Loucy (cell line): Measurements from ENCODE around the gene ZNF354C.

Experiments used
- EZH2phosphoT487 ChIP-seq: fragments of 200-600 bp; IDR thresholded peaks from 2 replicates; pipeline ENCODE4 v1.6.1; 2018; ENCODE audit warnings: antibody characterized with exemption, mild to moderate bottlenecking, moderate library complexity, borderline replicate concordance
- TF ChIP-seq, protein P1 (sequence below): fragments of 200-600 bp; sonication (generic); conservative IDR thresholded peaks from 2 replicates; pipeline ENCODE4 v1.5.1; 2014; ENCODE audit warnings: mild to moderate bottlenecking, antibody characterized with exemption, low read length

DNA sequence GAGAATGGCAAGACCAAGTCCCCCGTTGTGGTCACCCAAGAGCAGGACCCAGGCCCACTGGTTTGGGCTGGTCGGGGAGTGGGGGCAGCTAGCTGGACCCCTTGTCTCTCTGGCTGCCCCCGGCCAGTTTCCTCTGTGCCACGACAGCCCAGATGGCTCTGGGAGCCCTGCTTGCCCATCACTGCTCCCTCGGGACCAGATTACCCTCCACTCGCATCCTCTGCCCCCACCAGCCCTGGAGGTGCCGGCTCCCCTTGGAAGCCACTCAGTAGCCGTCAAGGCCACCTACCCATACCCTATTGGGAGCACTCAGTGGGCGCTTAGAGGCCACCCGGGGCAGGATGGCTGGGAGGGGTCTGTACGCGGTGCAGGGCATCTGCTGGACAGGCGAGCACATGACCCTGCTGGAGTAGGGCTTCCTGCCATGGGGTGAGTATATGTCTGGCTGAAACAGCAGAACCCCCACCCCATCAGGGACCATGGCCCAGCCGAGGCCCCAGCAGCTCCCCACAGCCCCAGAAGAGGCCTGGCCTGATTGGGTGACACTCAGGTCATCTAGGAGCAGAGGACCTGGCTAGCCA is 70.0 kb downstream of the ZNF354C start:
- TF ChIP-seq, protein P1, sequence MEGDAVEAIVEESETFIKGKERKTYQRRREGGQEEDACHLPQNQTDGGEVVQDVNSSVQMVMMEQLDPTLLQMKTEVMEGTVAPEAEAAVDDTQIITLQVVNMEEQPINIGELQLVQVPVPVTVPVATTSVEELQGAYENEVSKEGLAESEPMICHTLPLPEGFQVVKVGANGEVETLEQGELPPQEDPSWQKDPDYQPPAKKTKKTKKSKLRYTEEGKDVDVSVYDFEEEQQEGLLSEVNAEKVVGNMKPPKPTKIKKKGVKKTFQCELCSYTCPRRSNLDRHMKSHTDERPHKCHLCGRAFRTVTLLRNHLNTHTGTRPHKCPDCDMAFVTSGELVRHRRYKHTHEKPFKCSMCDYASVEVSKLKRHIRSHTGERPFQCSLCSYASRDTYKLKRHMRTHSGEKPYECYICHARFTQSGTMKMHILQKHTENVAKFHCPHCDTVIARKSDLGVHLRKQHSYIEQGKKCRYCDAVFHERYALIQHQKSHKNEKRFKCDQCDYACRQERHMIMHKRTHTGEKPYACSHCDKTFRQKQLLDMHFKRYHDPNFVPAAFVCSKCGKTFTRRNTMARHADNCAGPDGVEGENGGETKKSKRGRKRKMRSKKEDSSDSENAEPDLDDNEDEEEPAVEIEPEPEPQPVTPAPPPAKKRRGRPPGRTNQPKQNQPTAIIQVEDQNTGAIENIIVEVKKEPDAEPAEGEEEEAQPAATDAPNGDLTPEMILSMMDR, result no peak
- no peak for TF ChIP-seq EZH2phosphoT487
